HG03460 (cell line): ENCODE data around the gene DDX39B.
A peak's percentile ranks its signal among the peaks of the same experiment; 100 is the strongest.

ENCODE experiments used
- ATAC-seq: cut with Tn5 transposase; IDR thresholded peaks from one replicate; pipeline ENCODE4 v1.9.1; 2021; ENCODE audit not compliant: unreplicated experiment

DDX39B gene

GRCh38 chr6:31548544-31548873 lies 6.7 kb upstream of the DDX39B start:
- no peak for ATAC-seq

GRCh38 chr6:31547727-31548543 lies 6.1 kb upstream of the DDX39B start:
- no peak for ATAC-seq

- ATAC-seq, result peak; percentile 73
Observed at GRCh38 chr6:31546958-31547726, 5.3 kb upstream of the DDX39B start, which contains the start of gene NFKBIL1. Gene NFKBIL1, plus strand, starts transcription at chr6:31547608. Its CDS starts 87 bp downstream, at chr6:31547695.

GRCh38 chr6:31546339-31546957 lies 4.6 kb upstream of the DDX39B start, which contains the start of gene ATP6V1G2:
Gene ATP6V1G2, minus strand, starts transcription at chr6:31546608. Its CDS starts 49 bp downstream, at chr6:31546559.
- ATAC-seq, result peak; percentile 46

- no peak for ATAC-seq
Observed at GRCh38 chr6:31545291-31545690, 3.5 kb upstream of the DDX39B start.

- no peak for ATAC-seq
Observed at GRCh38 chr6:31544676-31545075, 2.9 kb upstream of the DDX39B start.

- ATAC-seq, result no peak
Observed at GRCh38 chr6:31543639-31544038, 1.8 kb upstream of the DDX39B start.

- no peak for ATAC-seq
Observed at GRCh38 chr6:31541059-31541657, 645 bp downstream of the DDX39B start.

- no peak for ATAC-seq
Observed at GRCh38 chr6:31540640-31541039, 1.2 kb downstream of the DDX39B start.

GRCh38 chr6:31538805-31539400 lies 2.9 kb downstream of the DDX39B start:
- ATAC-seq, result no peak

GRCh38 chr6:31535538-31536324 lies 6.1 kb downstream of the DDX39B start:
- ATAC-seq, result no peak

- ATAC-seq, result no peak
Observed at GRCh38 chr6:31534521-31535040, 7.2 kb downstream of the DDX39B start.

- no peak for ATAC-seq
Observed at GRCh38 chr6:31534011-31534410, 7.8 kb downstream of the DDX39B start.

- no peak for ATAC-seq
Observed at GRCh38 chr6:31533455-31533841, 8.4 kb downstream of the DDX39B start.

- no peak for ATAC-seq
Observed at GRCh38 chr6:31532644-31533454, 9.0 kb downstream of the DDX39B start.

GRCh38 chr6:31531771-31532643 lies 9.8 kb downstream of the DDX39B start:
- no peak for ATAC-seq

- no peak for ATAC-seq
Observed at GRCh38 chr6:31531162-31531561, 10.6 kb downstream of the DDX39B start.

GRCh38 chr6:31530659-31531058 lies 11.1 kb downstream of the DDX39B start:
- ATAC-seq, result no peak
